Skeletal muscle cell (primary cell): ENCODE measurements around the gene TM9SF4.
"Not testable (repeated sequence)": the region's sequence is repeated elsewhere in the genome, so short reads cannot be mapped to it uniquely, and the experiment has no call there.

Experiments used
- DNase-seq: peaks from one replicate; pipeline ENCODE4 v3.0.0-alpha.2; 2010; ENCODE audit warnings: low read depth
- H3K4me3 ChIP-seq: 2 replicates; pipeline ENCODE4 v1.5.1; 2011; ENCODE audit warnings: low read depth, mild to moderate bottlenecking, control low read depth, low read length, moderate library complexity

Gene TM9SF4

GRCh38 chr20:32152421-32153155 is 43.1 kb downstream of the TM9SF4 start:
- no peak overlapping the region for H3K4me3 ChIP-seq
- no peak for DNase-seq

DNA sequence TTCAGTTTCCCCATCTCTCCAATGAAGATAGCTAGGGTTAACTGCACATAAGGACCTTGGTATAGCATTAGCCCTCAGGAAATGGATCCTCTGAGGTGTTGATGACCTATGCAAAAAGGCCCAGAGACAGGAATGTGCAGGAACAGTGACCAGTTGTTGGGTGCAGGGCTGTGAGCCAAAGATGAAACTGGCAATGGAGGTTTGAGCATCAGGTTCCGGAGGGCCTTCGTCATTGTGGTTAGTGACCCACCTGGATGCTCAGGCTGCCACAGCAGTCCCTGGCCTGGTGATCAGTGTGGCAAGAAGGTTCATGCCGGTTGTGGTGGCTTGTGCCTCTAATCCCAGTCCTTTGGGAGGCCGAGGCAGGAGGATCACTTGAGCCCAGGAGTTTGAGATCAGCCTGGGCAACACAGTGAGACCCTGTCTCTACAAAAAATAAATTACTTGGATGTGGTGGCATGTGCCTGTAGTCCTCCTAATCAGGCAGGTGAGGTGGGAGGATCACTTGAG is 43.7 kb downstream of the TM9SF4 start:
- DNase-seq, result no peak
- no peak overlapping the region for H3K4me3 ChIP-seq

- H3K4me3 ChIP-seq, result no peak overlapping the region
- no peak for DNase-seq
Measured at GRCh38 chr20:32153771-32154170, 44.3 kb downstream of the TM9SF4 start.

- H3K4me3 ChIP-seq, result no peak overlapping the region
Measured at GRCh38 chr20:32155017-32155981, 45.8 kb downstream of the TM9SF4 start.

DNA sequence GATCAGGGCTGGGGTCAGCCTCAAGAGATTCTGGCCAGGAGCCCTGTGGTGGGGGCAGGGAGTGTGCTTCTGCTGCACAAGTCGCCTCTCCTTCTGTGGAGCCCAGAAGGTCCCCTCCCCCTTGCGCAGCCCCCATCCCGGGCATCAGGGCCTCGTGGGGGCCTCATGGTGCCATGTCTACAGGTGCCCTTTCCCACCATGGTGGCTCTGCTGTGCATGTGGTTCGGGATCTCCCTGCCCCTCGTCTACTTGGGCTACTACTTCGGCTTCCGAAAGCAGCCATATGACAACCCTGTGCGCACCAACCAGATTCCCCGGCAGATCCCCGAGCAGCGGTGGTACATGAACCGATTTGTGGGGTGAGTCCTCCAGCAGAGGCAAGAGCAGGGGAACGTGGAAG is 48.1 kb downstream of the TM9SF4 start:
- no peak for DNase-seq
- H3K4me3 ChIP-seq, result no peak overlapping the region

More at GRCh38 chr20:32155017-32155981, 45.8 kb downstream of the TM9SF4 start:
- DNase-seq, result no peak

DNA sequence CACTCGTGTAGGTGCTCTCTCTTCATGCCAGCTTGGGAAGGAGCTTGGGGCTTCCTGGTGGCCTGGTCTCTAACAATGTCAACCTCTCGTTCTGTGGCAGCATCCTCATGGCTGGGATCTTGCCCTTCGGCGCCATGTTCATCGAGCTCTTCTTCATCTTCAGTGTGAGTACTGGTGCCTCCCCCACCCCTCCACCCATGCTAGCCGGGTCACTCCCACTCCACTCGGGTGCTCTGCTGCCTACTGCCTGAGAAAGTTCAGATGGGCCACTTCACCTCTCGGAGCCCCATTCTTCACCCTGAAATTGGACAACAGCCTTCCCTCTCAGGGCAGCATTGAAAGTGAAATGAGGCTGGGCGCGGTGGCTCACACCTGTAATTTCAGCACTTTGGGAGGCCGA is 48.8 kb downstream of the TM9SF4 start:
- no peak for DNase-seq
- H3K4me3 ChIP-seq, result no peak overlapping the region

- no peak for DNase-seq
Measured at GRCh38 chr20:32158943-32159660, 49.6 kb downstream of the TM9SF4 start.

DNA sequence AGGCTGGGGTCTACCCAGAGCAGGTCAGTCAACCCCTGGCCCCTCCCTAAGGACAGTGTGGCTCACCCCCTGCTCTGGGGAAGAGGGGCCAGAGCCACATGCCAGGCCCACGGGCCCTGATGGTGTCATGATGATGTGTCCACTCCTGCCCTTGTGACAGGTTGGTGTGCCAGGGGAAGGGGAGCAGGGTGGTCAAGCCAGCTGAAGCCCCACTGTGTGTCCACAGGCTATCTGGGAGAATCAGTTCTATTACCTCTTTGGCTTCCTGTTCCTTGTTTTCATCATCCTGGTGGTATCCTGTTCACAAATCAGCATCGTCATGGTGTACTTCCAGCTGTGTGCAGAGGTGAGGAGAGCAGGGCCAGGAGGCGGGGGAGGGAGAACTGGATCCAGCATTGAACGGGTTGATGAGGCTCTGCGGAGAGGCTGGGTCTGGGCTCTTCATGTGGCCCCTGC is 50.3 kb downstream of the TM9SF4 start:
- no peak for DNase-seq
- no peak overlapping the region for H3K4me3 ChIP-seq

More at GRCh38 chr20:32158943-32159660, 49.6 kb downstream of the TM9SF4 start:
- H3K4me3 ChIP-seq, result no peak overlapping the region

DNA sequence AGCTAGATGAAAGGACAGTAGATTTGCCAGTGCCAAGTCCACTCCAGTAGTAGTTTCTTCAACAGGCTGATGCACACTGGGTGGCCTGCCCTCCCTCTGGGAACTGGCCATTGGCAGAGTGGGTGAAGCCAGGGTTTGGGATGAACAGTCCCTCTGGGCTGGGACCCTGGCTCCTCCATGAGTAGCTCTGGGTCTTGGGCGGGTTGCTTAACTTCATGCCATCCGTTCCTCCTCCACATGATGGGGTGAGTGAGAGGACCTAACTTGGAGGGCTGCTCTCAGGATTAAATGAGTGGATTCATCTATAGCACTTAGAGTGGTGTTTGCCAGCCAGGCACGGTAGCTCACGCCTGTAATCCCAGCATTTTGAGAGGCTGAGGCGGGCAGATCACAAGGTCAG is 50.8 kb downstream of the TM9SF4 start:
- no peak overlapping the region for H3K4me3 ChIP-seq
- no peak for DNase-seq

DNA sequence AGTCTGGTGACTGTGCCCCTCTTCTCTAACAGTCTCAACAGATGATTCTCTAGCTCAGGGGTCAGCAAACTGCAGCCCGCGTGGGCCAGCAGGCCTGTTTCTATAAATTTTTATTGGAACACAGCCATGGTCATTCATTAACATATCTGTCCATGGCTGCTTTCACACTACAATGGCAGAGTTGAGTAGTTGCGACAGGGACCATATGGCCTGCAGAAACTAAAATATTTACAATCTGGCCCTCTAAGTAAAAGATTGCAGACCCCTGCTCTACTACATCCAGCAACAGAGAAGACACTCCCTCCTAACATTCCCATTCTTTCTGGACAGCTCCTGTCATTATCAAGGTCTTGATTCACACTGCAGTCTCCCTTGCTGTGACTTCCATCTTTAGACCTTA is 52.8 kb downstream of the TM9SF4 start:
- no peak overlapping the region for H3K4me3 ChIP-seq
- no peak for DNase-seq

DNA sequence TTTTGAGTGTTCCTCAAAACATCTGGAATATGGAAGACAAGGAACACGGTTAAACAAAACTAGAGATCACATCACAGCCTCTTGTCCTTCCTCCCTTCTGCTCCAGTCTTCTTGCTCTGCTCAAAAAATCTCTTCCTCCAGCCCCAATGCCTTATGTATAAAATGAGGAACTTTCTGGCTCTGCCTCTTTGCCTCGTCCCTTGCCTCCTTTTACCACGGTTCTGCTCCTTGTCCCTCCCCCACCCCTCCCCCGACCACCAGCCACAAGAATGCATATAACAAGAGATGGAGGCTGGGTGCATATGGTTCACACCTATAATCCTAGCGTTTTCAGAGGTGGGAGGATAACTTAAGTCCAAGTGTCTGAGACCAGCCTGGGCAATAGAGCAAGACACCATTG is 54.4 kb downstream of the TM9SF4 start:
- H3K4me3 ChIP-seq, result no peak overlapping the region
- no peak for DNase-seq

GRCh38 chr20:32164984-32165735 is 55.6 kb downstream of the TM9SF4 start:
- no peak overlapping the region for H3K4me3 ChIP-seq
- DNase-seq, result no peak

DNA sequence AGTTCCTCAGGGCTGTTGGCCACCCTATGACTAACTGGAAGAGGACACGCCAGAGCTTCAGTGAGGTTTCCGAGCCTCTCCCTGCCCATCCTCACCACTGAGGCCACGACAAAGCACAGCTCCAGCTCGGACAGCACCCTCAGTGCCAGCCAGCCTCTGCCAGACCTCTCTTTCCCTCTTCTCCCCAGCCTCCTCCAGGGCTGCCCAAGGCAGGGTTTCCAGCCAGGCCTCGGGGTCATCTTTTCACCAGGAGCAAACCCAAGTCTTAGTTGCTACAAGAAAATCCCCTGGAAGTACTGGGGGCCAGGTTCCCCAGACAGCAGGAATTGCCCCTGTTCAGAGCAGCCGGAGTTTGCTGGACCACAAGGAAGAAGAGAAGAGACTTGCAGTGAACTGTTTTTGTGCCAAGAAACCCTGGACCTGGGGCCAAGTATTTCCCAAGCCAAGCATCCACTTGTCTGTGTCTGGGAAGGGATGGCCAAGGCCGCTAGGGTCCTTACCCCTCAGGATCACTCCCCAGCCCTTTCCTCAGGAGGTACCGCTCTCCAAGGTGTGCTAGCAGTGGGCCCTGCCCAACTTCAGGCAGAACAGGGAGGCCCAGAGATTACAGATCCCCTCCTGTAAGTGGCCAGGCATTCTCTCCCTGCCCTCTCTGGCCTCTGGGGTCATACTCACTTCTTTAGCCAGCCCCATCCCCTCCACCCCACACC is 56.5 kb downstream of the TM9SF4 start:
- no peak for DNase-seq
- no peak overlapping the region for H3K4me3 ChIP-seq

DNA sequence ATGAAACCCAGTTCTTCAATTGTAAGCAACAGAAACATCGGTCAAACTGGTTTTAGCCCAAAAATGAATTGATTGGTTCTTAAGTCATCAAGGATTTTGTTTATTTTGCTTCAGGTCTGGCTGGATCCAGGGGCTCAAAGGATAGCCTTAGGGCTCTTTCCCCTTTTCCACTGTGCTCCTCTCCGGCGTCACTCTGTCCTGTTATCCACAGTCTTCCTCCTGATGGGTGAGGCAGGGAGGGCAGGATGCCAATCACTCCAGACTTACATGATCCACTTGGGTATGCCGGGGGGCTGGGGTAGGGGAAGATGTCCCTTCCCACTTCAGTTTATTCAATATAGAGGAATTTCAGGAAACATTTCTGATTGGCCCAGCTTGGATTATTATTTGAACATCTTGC is 58.0 kb downstream of the TM9SF4 start:
- no peak overlapping the region for H3K4me3 ChIP-seq
- no peak for DNase-seq

DNA sequence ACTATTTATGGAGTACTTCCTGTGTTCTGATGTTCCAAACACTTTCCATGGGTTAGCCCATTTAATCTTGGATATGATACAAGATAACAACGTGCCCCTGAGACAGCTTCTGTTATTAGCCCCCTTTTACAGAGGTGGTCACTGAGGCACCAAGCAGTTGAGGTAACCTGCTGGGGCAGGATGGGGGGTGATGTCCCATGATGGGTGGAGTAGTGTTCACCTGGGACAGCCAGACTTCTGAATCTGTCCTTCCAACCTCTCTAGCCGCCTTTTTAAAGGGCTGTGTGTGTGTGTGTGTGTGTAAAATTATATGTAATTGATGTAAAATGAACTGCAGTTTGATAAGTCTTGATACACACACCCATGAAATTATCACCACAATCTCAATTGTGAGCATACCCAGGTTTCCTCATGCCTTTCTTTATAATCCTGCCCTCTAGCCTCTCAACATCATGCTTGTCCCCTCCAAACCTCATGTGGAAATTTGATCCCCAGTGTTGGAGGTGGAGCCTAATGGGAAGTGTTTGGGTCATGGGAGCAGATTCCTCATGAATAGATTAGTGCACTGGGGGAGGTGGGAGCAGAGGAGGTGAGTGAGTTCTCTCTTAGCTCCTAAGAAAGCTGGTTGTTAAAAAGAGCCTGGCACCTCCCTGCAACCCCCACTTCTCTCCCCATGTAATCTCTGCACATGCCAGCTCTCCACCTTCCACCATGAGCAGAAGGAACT is 58.8 kb downstream of the TM9SF4 start:
- no peak for DNase-seq
- H3K4me3 ChIP-seq, result no peak overlapping the region

- H3K4me3 ChIP-seq, DNase-seq: not testable (repeated sequence)
Measured at GRCh38 chr20:32177696-32178095, 68.2 kb downstream of the TM9SF4 start.

DNA sequence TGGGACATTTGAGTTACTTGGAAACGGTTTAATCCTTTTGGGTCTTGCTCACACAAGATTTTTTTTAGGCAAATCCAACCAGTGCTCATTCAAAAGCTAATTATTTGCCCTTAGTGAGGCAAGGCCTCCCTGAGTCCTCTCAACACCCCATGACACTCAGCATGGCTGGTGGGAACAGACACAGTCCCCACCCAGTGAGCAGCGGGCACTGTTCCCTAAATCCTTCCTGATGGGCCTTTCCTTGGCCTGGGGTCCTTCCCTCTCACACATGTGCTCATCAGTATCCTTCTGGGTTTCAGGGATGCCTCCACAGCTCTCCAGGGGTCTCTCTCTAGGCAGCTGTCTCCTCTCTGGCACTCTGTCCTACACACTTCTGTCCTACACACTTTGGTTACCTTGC is 70.0 kb downstream of the TM9SF4 start:
- no peak overlapping the region for H3K4me3 ChIP-seq
- no peak for DNase-seq

DNA sequence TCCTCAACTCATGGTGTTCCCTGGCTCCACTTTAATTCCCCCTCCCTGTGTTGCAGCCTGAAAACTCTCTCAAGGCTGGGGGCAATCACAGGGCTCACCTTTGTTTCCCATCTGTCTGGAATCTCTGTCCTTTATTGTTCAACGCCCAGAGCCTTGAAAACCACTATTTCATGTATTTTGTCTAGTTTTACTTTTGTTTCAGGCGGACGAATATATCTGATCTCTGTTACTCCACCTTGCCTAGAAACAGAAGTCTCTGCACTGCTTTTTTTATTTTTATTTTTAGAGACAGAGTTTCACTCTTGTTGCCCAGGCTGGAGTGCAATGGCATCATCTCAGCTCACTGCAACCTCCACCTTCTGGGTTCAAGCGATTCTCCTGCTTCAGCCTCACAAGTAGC is 70.4 kb downstream of the TM9SF4 start:
- DNase-seq, result no peak
- H3K4me3 ChIP-seq, result no peak overlapping the region
